RWPE1 (cell line): ENCODE results near the gene C1RL.

Source experiments
- CTCF ChIA-PET: fragments of 350-600 bp; sonication (Branson Sonifier 250); formaldehyde crosslinking; extraction: SDS; loops from one replicate; lab custom pipeline; 2021; lab: Yijun Ruan, JAX
- POLR2A ChIA-PET: fragments of 400-600 bp; formaldehyde crosslinking; extraction: SDS; loops from one replicate; lab custom pipeline; 2020; ENCODE audit warnings: antibody characterized with exemption; ENCODE audit not compliant: low non-redundant PET; lab: Yijun Ruan, JAX
- DNase-seq: peaks from one replicate; pipeline ENCODE4 v3.0.0; 2012; ENCODE audit warnings: low spot score
- H3K27ac ChIP-seq: fragments of 450-650 bp; 2 replicates; pipeline ENCODE4 v1.5.1; 2017
- CTCF ChIP-seq: fragments of 450-650 bp; conservative IDR thresholded peaks from 2 replicates; pipeline ENCODE4 v1.5.1; 2017; ENCODE audit warnings: low read depth, mild to moderate bottlenecking

C1RL gene

GRCh38 chr12:7146228-7146627 is 37.2 kb upstream of the C1RL start:
- ChIA-PET POLR2A (no interaction called here), CTCF (interaction anchor here (0.6 to 1.1 kb wide), 6 partner anchors 15 to 495 kb away, joined by 3 to 7 read pairs (median 4); no protein-coding TSS in a partner anchor)
- H3K27ac ChIP-seq, result no peak overlapping the region
- no peak for TF ChIP-seq CTCF
- no peak for DNase-seq

GRCh38 chr12:7145671-7146070 is 36.7 kb upstream of the C1RL start:
- POLR2A ChIA-PET, result no interaction called here

GRCh38 chr12:7144414-7145120 is 35.6 kb upstream of the C1RL start:
- CTCF ChIA-PET, result interaction anchor here (0.6 to 1.5 kb wide), 9 partner anchors 9 to 789 kb away, joined by 3 to 5 read pairs (median 4); no protein-coding TSS in a partner anchor
- TF ChIP-seq CTCF, result peak; percentile 37; the same call in 1 of the 2 replicates
- POLR2A ChIA-PET, result no interaction called here
- no peak overlapping the region for H3K27ac ChIP-seq
- DNase-seq, result peak; percentile 50

More at GRCh38 chr12:7145671-7146070, 36.7 kb upstream of the C1RL start:
- CTCF ChIA-PET, result interaction anchor here (0.6 to 1.5 kb wide), 3 partner anchors 15 to 443 kb away, joined by 3 to 4 read pairs (median 3); no protein-coding TSS in a partner anchor
- H3K27ac ChIP-seq, result no peak overlapping the region
- DNase-seq, result no peak
- TF ChIP-seq CTCF, result no peak

- ChIA-PET POLR2A (no interaction called here), CTCF (no interaction called here)
- H3K27ac ChIP-seq, result no peak overlapping the region
- no peak for TF ChIP-seq CTCF
- DNase-seq, result no peak
These were observed 34.5 kb upstream of the C1RL start for GRCh38 chr12:7143564-7143963.

GRCh38 chr12:7142809-7143465 is 33.9 kb upstream of the C1RL start:
- no peak for TF ChIP-seq CTCF
- H3K27ac ChIP-seq, result no peak overlapping the region
- CTCF ChIA-PET, result interaction anchor here (0.6 to 1.4 kb wide), 4 partner anchors 10 to 282 kb away, joined by 3 to 4 read pairs (median 3); no protein-coding TSS in a partner anchor
- DNase-seq, result no peak
- POLR2A ChIA-PET, result no interaction called here

GRCh38 chr12:7142056-7142644 is 33.1 kb upstream of the C1RL start:
- CTCF ChIA-PET, result interaction anchor here (0.6 to 1.4 kb wide), 10 partner anchors 9 to 501 kb away, joined by 3 to 9 read pairs (median 4); no protein-coding TSS in a partner anchor
- POLR2A ChIA-PET, result no interaction called here
- peak; percentile 48 for DNase-seq
- TF ChIP-seq CTCF, result peak; percentile 1; the same call in 1 of the 2 replicates
- no peak overlapping the region for H3K27ac ChIP-seq
